B cell (primary cell): ENCODE results near the gene NAALADL1. TPM values are rescaled to one million over a fixed set of nuclear protein-coding genes. Genes with fewer than 3 reads are reported as not detected.

ENCODE experiments used
- ATAC-seq: fragments of 200-7000 bp; cut with Tn5 transposase; one replicate; pipeline ENCODE4 v1.10.0; 2021; ENCODE audit warnings: low read depth, mild to moderate bottlenecking, moderate number of reproducible peaks, moderate library complexity
- CTCF ChIA-PET: fragments of 350-600 bp; sonication (Branson Sonifier 250); formaldehyde crosslinking; loops from one replicate; lab custom pipeline; 2021; ENCODE audit warnings: antibody characterized with exemption, inconsistent platforms; lab: Charles Lee
- POLR2A ChIA-PET: fragments of 350-600 bp; sonication (Branson Sonifier 250); formaldehyde crosslinking; loops from one replicate; lab custom pipeline; 2021; ENCODE audit warnings: antibody characterized with exemption; lab: Charles Lee
- DNase-seq: peaks from one replicate; pipeline ENCODE4 v3.0.0; 2013
- H2AFZ ChIP-seq: 2 replicates; pipeline ENCODE4 v1.6.1; 2012; ENCODE audit warnings: mild to moderate bottlenecking, low read depth, low read length; ENCODE audit not compliant: insufficient read depth, poor library complexity, severe bottlenecking
- H3K27ac ChIP-seq, 2 donors: 1 replicate in 1 of 2; 2 replicates in 1 of 2; pipeline ENCODE4 v1.5.1; 2012 to 2013; ENCODE audit warnings: low read length in 2 of 2, mild to moderate bottlenecking in 2 of 2, moderate library complexity in 1 of 2
- H3K27me3 ChIP-seq, 4 experiments: fragments of 200-600 bp in 1 of 4; sonication (generic) in 1 of 4; replicated peaks in 1 of 4; 1 replicate in 2 of 4; 2 replicates in 2 of 4; pipeline versions ENCODE4 v1.6.1 to v1.7.0; 2013 to 2016; ENCODE audit warnings: low read length in 3 of 4, mild to moderate bottlenecking in 2 of 4, mixed read lengths in 1 of 4, moderate library complexity in 1 of 4; ENCODE audit not compliant: insufficient read depth in 4 of 4, control insufficient read depth in 3 of 4; ENCODE audit errors: control extremely low read depth in 1 of 4
- H3K36me3 ChIP-seq, 2 experiments: replicated peaks in 1 of 2; 1 replicate in 1 of 2; 2 replicates in 1 of 2; pipeline versions ENCODE4 v1.6.1 to v1.7.1; 2013; ENCODE audit warnings: low read length in 1 of 2; ENCODE audit not compliant: insufficient read depth in 2 of 2, control insufficient read depth in 1 of 2; ENCODE audit errors: control extremely low read depth in 1 of 2, extremely low read depth in 1 of 2
- H3K4me1 ChIP-seq, 2 donors: fragments of 200-600 bp in 1 of 2; sonication (generic) in 1 of 2; 1 replicate in 1 of 2; 2 replicates in 1 of 2; pipeline versions ENCODE4 v1.5.1 to v1.6.1; 2013 to 2017; ENCODE audit warnings: low read length in 2 of 2; ENCODE audit not compliant: control insufficient read depth in 2 of 2, insufficient read depth in 2 of 2
- H3K4me2 ChIP-seq: replicated peaks from 2 replicates; pipeline ENCODE3; 2012; ENCODE audit warnings: mild to moderate bottlenecking, low read depth, low read length; ENCODE audit not compliant: poor library complexity, severe bottlenecking
- H3K4me3 ChIP-seq, 5 experiments: fragments of 200-600 bp in 1 of 5; sonication (generic) in 1 of 5; 1 replicate in 3 of 5; 2 replicates in 2 of 5; pipeline versions ENCODE4 v1.5.1 to v1.7.0; 2011 to 2016; ENCODE audit warnings: low read length in 4 of 5, mild to moderate bottlenecking in 4 of 5, low read depth in 2 of 5, control low read depth in 1 of 5, moderate library complexity in 1 of 5; ENCODE audit not compliant: insufficient read depth in 1 of 5; ENCODE audit errors: control extremely low read depth in 1 of 5, extremely low read depth in 1 of 5
- H3K79me2 ChIP-seq: fragments of 200-600 bp; sonication (generic); one replicate; pipeline ENCODE4 v1.6.0; 2016; ENCODE audit warnings: low read length; ENCODE audit not compliant: control insufficient read depth, insufficient read depth
- H3K9ac ChIP-seq: fragments of 200-600 bp; sonication (generic); 2 replicates; pipeline ENCODE4 v1.6.1; 2017; ENCODE audit warnings: mild to moderate bottlenecking, low read length, moderate library complexity
- H3K9me3 ChIP-seq, 3 donors: one replicate each; pipeline versions ENCODE4 v1.6.1 to v1.7.1; 2013; ENCODE audit warnings: low read length in 2 of 3; ENCODE audit not compliant: control insufficient read depth in 2 of 3, insufficient read depth in 1 of 3; ENCODE audit errors: control extremely low read depth in 1 of 3
- H4K20me1 ChIP-seq: 2 replicates; pipeline ENCODE4 v1.6.0; 2012; ENCODE audit warnings: mild to moderate bottlenecking, low read length; ENCODE audit not compliant: insufficient read depth, control insufficient read depth, poor library complexity, severe bottlenecking
- H3K27ac Mint-ChIP-seq: one replicate; pipeline ENCODE4 v1.8.0; 2021; ENCODE audit warnings: mixed read lengths
- H3K27me3 Mint-ChIP-seq: one replicate; pipeline ENCODE4 v1.8.0; 2021; ENCODE audit warnings: mixed read lengths
- H3K4me1 Mint-ChIP-seq: one replicate; pipeline ENCODE4 v1.8.0; 2021; ENCODE audit warnings: mixed read lengths
- H3K4me3 Mint-ChIP-seq: one replicate; pipeline ENCODE4 v1.8.0; 2021; ENCODE audit warnings: mixed read lengths
- H3K9me3 Mint-ChIP-seq: one replicate; pipeline ENCODE4 v1.8.0; 2022; ENCODE audit warnings: mixed read lengths; ENCODE audit not compliant: insufficient read depth
- CTCF ChIP-seq: fragments of 200-600 bp; IDR thresholded peaks from one replicate; pipeline ENCODE4 v1.8.0; 2022; ENCODE audit warnings: antibody characterized with exemption, mild to moderate bottlenecking
- EZH2 ChIP-seq: IDR thresholded peaks from 2 replicates; pipeline ENCODE4 v1.6.1; 2012; ENCODE audit warnings: borderline replicate concordance, low read depth, mild to moderate bottlenecking, moderate library complexity, low read length; ENCODE audit not compliant: insufficient read depth, poor library complexity, severe bottlenecking
- WGBS: methylation state at CpG from one replicate; pipeline ENCODE4 v1.1.5; 2013; ENCODE audit warnings: missing lambda C conversion rate; ENCODE audit not compliant: insufficient coverage; 5-methylcytosine and 5-hydroxymethylcytosine counted together
- intact Hi-C: fragments of 100-400 bp; cut with micrococcal nuclease; formaldehyde crosslinking; loops from one replicate; pipeline ENCODE4 v1.10.0; 2022
- polyA plus RNA-seq: library from polyadenylated mRNA; depleted of rRNA; stranded (reverse); fragments of >200 nt; gene quantifications from 2 replicates; pipeline ENCODE4 v1.2.3, GENCODE V29; 2012
- total RNA-seq, 2 donors: library from RNA; stranded (reverse); fragments of 120-200 nt in 1 of 2; gene quantifications; 1 replicate in 1 of 2; 2 replicates in 1 of 2; pipeline versions ENCODE4 v1.2.3 to v1.2.4, GENCODE V29; 2013 to 2022

The NAALADL1 gene
- total and polyA plus RNA-seq, 2 donors (not counting 1 experiment from before 2014, with no cell fraction given), result 23.0 to 40.2 TPM

GRCh38 chr11:65095974-65096806 lies 37.8 kb upstream of the NAALADL1 start, which contains the start of gene VPS51:
Gene VPS51, plus strand, starts transcription at chr11:65096214. Its CDS starts 37 bp downstream, at chr11:65096251.
- ChIA-PET POLR2A (interaction anchor here (0.6 to 4.0 kb wide), 9 partner anchors 14 to 324 kb away, joined by 3 to 26 read pairs (median 5); partner anchors contain the start of genes ARL2, CAPN1, FAU and MRPL49), CTCF (interaction anchor here (0.7 to 10.2 kb wide), 4 partner anchors 11 to 250 kb away, joined by 3 to 96 read pairs (median 4); partner anchors contain the start of gene TM7SF2)
- Histone ChIP-seq H4K20me1 (peaks cover 18% of the 10 kb centered on the region), H3K4me2 (peak within 1 kb of the TSS; percentile 92), H3K9ac (peak within 1 kb of the TSS; percentile 90), H3K36me3 (peaks cover 0 to 21% of the 10 kb centered on the region in 2 experiments), H3K9me3 (peaks cover 0 to 6% (median 0%) of the 10 kb centered on the region in 3 donors), H3K27ac (peak within 1 kb of the TSS; percentile 77 to 81), H3K79me2 (peaks cover 29% of the 10 kb centered on the region), H3K27me3 (no peaks in the 10 kb centered on the region), H3K4me1 (peaks cover 10 to 16% of the 10 kb centered on the region in 2 donors), H3K4me3 (peak within 1 kb of the TSS; percentile 69 to 90 (median 77)), H2AFZ (peak within 1 kb of the TSS; percentile 88)
- intact Hi-C loops, result loop anchor here (1.0 kb wide), 5 partner anchors 12 to 83 kb away; partner anchors contain the start of genes CDCA5, SNX15, ZFPL1 and ZNHIT2
- H3K4me3 Mint-ChIP-seq, result peak within 1 kb of the TSS; percentile 96
- no peaks in the 10 kb centered on the region for H3K9me3 Mint-ChIP-seq
- WGBS, result under 1% methylated on average over 50 of the region's 52 CpGs
- ATAC-seq (peak; percentile 86), DNase-seq (peak; percentile 93)
- peaks cover 24% of the 10 kb centered on the region for H3K4me1 Mint-ChIP-seq
- peak within 1 kb of the TSS; percentile 97 for H3K27ac Mint-ChIP-seq
- H3K27me3 Mint-ChIP-seq, result no peaks in the 10 kb centered on the region
- TF ChIP-seq CTCF, result no peak
- TF ChIP-seq EZH2, result no peak
